SK-N-SH (cell line): Measurements from ENCODE around the gene ESPNL.

Experiments
- CHD2 ChIP-seq: fragments of 150-350 bp; IDR thresholded peaks from 2 replicates; pipeline ENCODE4 v1.6.1; 2018; ENCODE audit warnings: low read length; ENCODE audit not compliant: partially characterized antibody
- ELF1 ChIP-seq: IDR thresholded peaks from 2 replicates; pipeline ENCODE4 v1.4.0; 2012
- EP300 ChIP-seq, 2 experiments: IDR thresholded peaks; 2 replicates each; pipeline versions ENCODE4 v1.4.0 to v1.6.1; 2012; ENCODE audit warnings: borderline replicate concordance in 1 of 2, low read depth in 1 of 2, low read length in 1 of 2
- MXI1 ChIP-seq: IDR thresholded peaks from 2 replicates; pipeline ENCODE4 v1.6.1; 2012; ENCODE audit warnings: mild to moderate bottlenecking, low read depth, low read length, improper control_type of control experiment
- NFIC ChIP-seq: IDR thresholded peaks from 2 replicates; pipeline ENCODE4 v1.4.0; 2012; ENCODE audit warnings: borderline replicate concordance
- RAD21 ChIP-seq: IDR thresholded peaks from 2 replicates; pipeline ENCODE4 v1.6.1; 2012; ENCODE audit warnings: mild to moderate bottlenecking, low read length
- REST ChIP-seq: IDR thresholded peaks from 2 replicates; pipeline ENCODE4 v1.6.1; 2012; ENCODE audit warnings: mild to moderate bottlenecking, low read depth, low read length, moderate library complexity
- SIN3A ChIP-seq: IDR thresholded peaks from 2 replicates; pipeline ENCODE4 v1.6.1; 2012; ENCODE audit warnings: low read depth, mild to moderate bottlenecking, low read length, moderate library complexity, borderline replicate concordance
- TAF1 ChIP-seq: IDR thresholded peaks from 2 replicates; pipeline ENCODE4 v1.6.1; 2012; ENCODE audit warnings: low read depth, mild to moderate bottlenecking, low read length, moderate library complexity, borderline replicate concordance
- TF ChIP-seq, protein P1 (sequence below): IDR thresholded peaks from 2 replicates; pipeline ENCODE4 v1.4.0; 2012; ENCODE audit warnings: low read depth, borderline replicate concordance
- TF ChIP-seq, protein P2 (sequence below): fragments of 200-600 bp; sonication (generic); IDR thresholded peaks from 2 replicates; pipeline ENCODE4 v1.6.1; 2017; ENCODE audit warnings: antibody characterized with exemption, mild to moderate bottlenecking, moderate library complexity
- TF ChIP-seq, protein P3 (sequence below): IDR thresholded peaks from 2 replicates; pipeline ENCODE4 v1.4.0; 2012; ENCODE audit warnings: low read depth
- TF ChIP-seq, protein P4 (sequence below): IDR thresholded peaks from 2 replicates; pipeline ENCODE4; 2012

GRCh38 chr2:238128534-238129001 lies 28.4 kb downstream of the ESPNL start:
- TF ChIP-seq, protein P1, sequence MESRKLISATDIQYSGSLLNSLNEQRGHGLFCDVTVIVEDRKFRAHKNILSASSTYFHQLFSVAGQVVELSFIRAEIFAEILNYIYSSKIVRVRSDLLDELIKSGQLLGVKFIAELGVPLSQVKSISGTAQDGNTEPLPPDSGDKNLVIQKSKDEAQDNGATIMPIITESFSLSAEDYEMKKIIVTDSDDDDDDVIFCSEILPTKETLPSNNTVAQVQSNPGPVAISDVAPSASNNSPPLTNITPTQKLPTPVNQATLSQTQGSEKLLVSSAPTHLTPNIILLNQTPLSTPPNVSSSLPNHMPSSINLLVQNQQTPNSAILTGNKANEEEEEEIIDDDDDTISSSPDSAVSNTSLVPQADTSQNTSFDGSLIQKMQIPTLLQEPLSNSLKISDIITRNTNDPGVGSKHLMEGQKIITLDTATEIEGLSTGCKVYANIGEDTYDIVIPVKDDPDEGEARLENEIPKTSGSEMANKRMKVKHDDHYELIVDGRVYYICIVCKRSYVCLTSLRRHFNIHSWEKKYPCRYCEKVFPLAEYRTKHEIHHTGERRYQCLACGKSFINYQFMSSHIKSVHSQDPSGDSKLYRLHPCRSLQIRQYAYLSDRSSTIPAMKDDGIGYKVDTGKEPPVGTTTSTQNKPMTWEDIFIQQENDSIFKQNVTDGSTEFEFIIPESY: no peak
- TF ChIP-seq, protein P2, sequence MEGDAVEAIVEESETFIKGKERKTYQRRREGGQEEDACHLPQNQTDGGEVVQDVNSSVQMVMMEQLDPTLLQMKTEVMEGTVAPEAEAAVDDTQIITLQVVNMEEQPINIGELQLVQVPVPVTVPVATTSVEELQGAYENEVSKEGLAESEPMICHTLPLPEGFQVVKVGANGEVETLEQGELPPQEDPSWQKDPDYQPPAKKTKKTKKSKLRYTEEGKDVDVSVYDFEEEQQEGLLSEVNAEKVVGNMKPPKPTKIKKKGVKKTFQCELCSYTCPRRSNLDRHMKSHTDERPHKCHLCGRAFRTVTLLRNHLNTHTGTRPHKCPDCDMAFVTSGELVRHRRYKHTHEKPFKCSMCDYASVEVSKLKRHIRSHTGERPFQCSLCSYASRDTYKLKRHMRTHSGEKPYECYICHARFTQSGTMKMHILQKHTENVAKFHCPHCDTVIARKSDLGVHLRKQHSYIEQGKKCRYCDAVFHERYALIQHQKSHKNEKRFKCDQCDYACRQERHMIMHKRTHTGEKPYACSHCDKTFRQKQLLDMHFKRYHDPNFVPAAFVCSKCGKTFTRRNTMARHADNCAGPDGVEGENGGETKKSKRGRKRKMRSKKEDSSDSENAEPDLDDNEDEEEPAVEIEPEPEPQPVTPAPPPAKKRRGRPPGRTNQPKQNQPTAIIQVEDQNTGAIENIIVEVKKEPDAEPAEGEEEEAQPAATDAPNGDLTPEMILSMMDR: no peak
- TF ChIP-seq RAD21 (no peak), NFIC (no peak), TAF1 (no peak), EP300 (IDR thresholded peaks at IDR 0.05; ENCODE audit: borderline replicate concordance in 1 of 2, low read depth in 1 of 2, low read length in 1 of 2) (no peak), MXI1 (no peak), ELF1 (no peak), SIN3A (no peak), CHD2 (no peak), REST (no peak)
- TF ChIP-seq, protein P3, sequence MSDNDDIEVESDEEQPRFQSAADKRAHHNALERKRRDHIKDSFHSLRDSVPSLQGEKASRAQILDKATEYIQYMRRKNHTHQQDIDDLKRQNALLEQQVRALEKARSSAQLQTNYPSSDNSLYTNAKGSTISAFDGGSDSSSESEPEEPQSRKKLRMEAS: no peak
- TF ChIP-seq, protein P4, sequence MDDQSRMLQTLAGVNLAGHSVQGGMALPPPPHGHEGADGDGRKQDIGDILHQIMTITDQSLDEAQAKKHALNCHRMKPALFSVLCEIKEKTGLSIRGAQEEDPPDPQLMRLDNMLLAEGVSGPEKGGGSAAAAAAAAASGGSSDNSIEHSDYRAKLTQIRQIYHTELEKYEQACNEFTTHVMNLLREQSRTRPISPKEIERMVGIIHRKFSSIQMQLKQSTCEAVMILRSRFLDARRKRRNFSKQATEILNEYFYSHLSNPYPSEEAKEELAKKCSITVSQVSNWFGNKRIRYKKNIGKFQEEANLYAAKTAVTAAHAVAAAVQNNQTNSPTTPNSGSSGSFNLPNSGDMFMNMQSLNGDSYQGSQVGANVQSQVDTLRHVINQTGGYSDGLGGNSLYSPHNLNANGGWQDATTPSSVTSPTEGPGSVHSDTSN: no peak
